ENCODE data around the gene TRANK1. TPM values are rescaled to one million over a fixed set of nuclear protein-coding genes. Genes with fewer than 3 reads are reported as not detected.

The TRANK1 gene
- polyA plus RNA-seq, 1 donor (not counting 4 experiments of a cell fraction or from before 2014, with no cell fraction given), result 3.2 TPM

- Histone ChIP-seq H3K4me3 (ENCODE audit: control insufficient read depth in 2 of 3, extremely low read depth in 1 of 3, insufficient read depth in 2 of 3, low read depth in 1 of 3, low read length in 3 of 3) (no peak overlapping the region), H3K4me2 (ENCODE audit: control insufficient read depth, extremely low read depth, insufficient read depth, low read depth, low read length) (no peak overlapping the region), H3K36me3 (ENCODE audit: control insufficient read depth in 2 of 2, extremely low read depth in 1 of 2, insufficient read depth in 2 of 2, low read length in 2 of 2) (peaks cover 0 to 2% of the 10 kb centered on the region in 2 experiments), H3K9ac (ENCODE audit: control insufficient read depth, extremely low read depth, insufficient read depth, low read length) (no peak overlapping the region), H3K9me3 (ENCODE audit: control insufficient read depth, low read depth, low read length) (no peaks in the 10 kb centered on the region), H3K4me1 (ENCODE audit: control insufficient read depth, extremely low read depth, insufficient read depth, low read length) (no peaks in the 10 kb centered on the region), H3K27me3 (ENCODE audit: control insufficient read depth, extremely low read depth, insufficient read depth, low read length) (no peaks in the 10 kb centered on the region), H4K20me1 (ENCODE audit: control insufficient read depth, extremely low read depth, insufficient read depth, low read length) (no peaks in the 10 kb centered on the region), H3K27ac (ENCODE audit: control insufficient read depth, insufficient read depth, low read length) (no peak overlapping the region), H2AFZ (ENCODE audit: control insufficient read depth, low read length) (no peak overlapping the region), H3K79me2 (ENCODE audit: control insufficient read depth, insufficient read depth, low read length) (no peaks in the 10 kb centered on the region), H3K9me1 (ENCODE audit: control insufficient read depth, extremely low read depth, insufficient read depth, low read length) (no peaks in the 10 kb centered on the region)
- dilution Hi-C loops (cut with MboI; ENCODE audit: extremely low pct_ligation_motif_present, low sequenced_read_pairs), result no loop called here
- DNase-seq (ENCODE audit: low read depth, low spot score) (no peak), FAIRE-seq (no peak)
- TF ChIP-seq EZH2 (IDR thresholded peaks at IDR 0.05; ENCODE audit: low read length), result no peak
- TF ChIP-seq CTCF (optimal IDR thresholded peaks at IDR 0.05 in 1 of 3, IDR thresholded peaks at IDR 0.05 in 1 of 3, conservative IDR thresholded peaks at IDR 0.05 in 1 of 3; ENCODE audit: extremely low read depth in 1 of 3, insufficient read depth in 2 of 3, low read length in 3 of 3), result no peak
Observed at GRCh38 chr3:36846406-36846805, 98.4 kb downstream of the TRANK1 start.

DNA sequence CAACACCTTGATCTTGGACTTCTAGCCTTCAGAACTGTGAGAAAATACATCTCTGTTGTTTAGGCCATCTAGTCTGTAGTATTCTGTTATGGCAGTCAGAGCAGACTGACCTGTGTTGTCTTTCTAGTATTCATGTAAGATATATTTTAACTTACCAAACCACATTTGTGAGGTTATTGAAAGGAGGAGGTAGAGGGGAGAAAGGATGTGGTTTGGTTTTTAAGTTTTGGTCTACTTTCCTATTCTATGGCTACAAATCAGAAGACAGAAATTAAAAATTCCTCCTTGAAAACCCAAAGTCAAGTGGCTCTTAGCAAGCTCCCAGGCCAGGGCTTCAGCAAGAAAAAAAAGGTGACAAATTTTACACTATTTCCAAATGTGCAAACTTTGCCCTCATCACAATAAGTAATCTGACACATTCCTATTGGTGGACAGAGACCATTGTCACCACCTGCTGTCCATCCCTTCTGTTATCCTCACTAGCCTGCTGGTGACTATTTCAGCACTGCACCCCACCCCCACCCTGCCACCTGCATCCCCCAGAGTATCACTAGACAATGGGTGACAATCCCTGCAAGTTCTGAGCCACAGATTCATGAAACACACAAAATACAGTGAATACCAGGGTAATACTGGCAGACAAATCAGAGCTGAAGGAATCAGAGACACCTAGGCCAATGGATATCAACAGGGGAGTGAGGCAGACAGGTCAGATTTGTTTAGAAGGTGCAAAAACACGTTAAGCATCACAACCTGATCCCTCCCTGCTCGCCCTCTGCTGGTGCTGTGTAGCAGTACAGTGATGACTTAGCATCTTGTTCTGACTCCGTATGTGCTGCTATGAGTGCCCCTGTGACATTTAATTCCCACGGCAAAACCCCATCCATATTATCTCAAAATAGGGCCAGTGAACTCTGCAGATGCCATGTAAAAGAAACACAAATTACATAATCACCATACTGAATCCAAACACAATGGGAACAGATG, 101.5 kb downstream of the TRANK1 start:
- Histone ChIP-seq H3K27me3 (ENCODE audit: control insufficient read depth, extremely low read depth, insufficient read depth, low read length) (no peaks in the 10 kb centered on the region), H3K9me3 (ENCODE audit: control insufficient read depth, low read depth, low read length) (no peaks in the 10 kb centered on the region), H3K9ac (ENCODE audit: control insufficient read depth, extremely low read depth, insufficient read depth, low read length) (no peak overlapping the region), H3K4me3 (ENCODE audit: control insufficient read depth in 2 of 3, extremely low read depth in 1 of 3, insufficient read depth in 2 of 3, low read depth in 1 of 3, low read length in 3 of 3) (no peak overlapping the region), H3K9me1 (ENCODE audit: control insufficient read depth, extremely low read depth, insufficient read depth, low read length) (no peaks in the 10 kb centered on the region), H3K36me3 (ENCODE audit: control insufficient read depth in 2 of 2, extremely low read depth in 1 of 2, insufficient read depth in 2 of 2, low read length in 2 of 2) (no peaks in the 10 kb centered on the region), H4K20me1 (ENCODE audit: control insufficient read depth, extremely low read depth, insufficient read depth, low read length) (no peaks in the 10 kb centered on the region), H3K27ac (ENCODE audit: control insufficient read depth, insufficient read depth, low read length) (no peak overlapping the region), H3K79me2 (ENCODE audit: control insufficient read depth, insufficient read depth, low read length) (no peaks in the 10 kb centered on the region), H3K4me2 (ENCODE audit: control insufficient read depth, extremely low read depth, insufficient read depth, low read depth, low read length) (no peak overlapping the region), H3K4me1 (ENCODE audit: control insufficient read depth, extremely low read depth, insufficient read depth, low read length) (no peaks in the 10 kb centered on the region), H2AFZ (ENCODE audit: control insufficient read depth, low read length) (no peak overlapping the region)
- no peak for TF ChIP-seq EZH2 (IDR thresholded peaks at IDR 0.05; ENCODE audit: low read length)
- TF ChIP-seq CTCF (optimal IDR thresholded peaks at IDR 0.05 in 1 of 3, IDR thresholded peaks at IDR 0.05 in 1 of 3, conservative IDR thresholded peaks at IDR 0.05 in 1 of 3; ENCODE audit: extremely low read depth in 1 of 3, insufficient read depth in 2 of 3, low read length in 3 of 3), result peak; percentile 81 to 96 (median 84)
- FAIRE-seq, result peak; percentile 46
- DNase-seq (ENCODE audit: low read depth, low spot score), result no peak
- dilution Hi-C loops (cut with MboI; ENCODE audit: extremely low pct_ligation_motif_present, low sequenced_read_pairs), result no loop called here

Data from keratinocyte (primary cell).